ACHN (cell line): ENCODE data around the gene FUBP3.
A peak's percentile ranks its signal among the peaks of the same experiment; 100 is the strongest.
"Not testable (repeated sequence)": the region's sequence is repeated elsewhere in the genome, so short reads cannot be mapped to it uniquely, and the experiment has no call there.

Experiments
- DNase-seq: peaks from one replicate; pipeline ENCODE4 v3.0.0-alpha.2; 2015
- in situ Hi-C: cut with HindIII; loops from 2 replicates; pipeline ENCODE4 v1.10.0; 2017; ENCODE audit warnings: low sequenced_read_pairs, low pct_ligation_motif_present, low pct_unique_long_range_greater_than_20kb

The FUBP3 gene

GRCh38 chr9:130554606-130555005, 24.8 kb upstream of the FUBP3 start:
- DNase-seq = no peak
- in situ Hi-C loops = no loop called here

- in situ Hi-C loops = no loop called here
- no peak for DNase-seq
Observed at GRCh38 chr9:130555061-130555460, 24.3 kb upstream of the FUBP3 start.

DNA sequence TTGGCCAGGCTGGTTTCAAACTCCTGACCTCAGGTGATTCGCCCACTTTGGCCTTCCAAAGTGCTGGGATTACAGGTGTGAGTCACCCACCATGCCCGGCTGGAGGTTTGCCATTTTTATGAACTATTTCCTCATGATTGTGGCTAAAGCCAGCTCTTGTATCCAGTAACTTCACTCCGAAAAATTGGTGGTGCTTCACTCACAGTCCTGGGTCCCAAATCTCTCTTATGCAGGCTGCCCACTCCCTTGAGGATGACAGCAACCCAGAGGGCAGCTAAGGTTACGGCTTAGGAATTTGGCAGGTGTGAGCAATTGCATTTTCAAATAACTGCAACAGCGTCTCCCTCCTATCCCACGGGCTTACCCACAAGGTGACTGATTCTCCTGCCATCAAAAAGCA, 23.4 kb upstream of the FUBP3 start:
- in situ Hi-C loops = no loop called here
- DNase-seq = peak; percentile 46

GRCh38 chr9:130556396-130557076, 22.8 kb upstream of the FUBP3 start:
- in situ Hi-C loops = no loop called here
- DNase-seq = no peak

DNA sequence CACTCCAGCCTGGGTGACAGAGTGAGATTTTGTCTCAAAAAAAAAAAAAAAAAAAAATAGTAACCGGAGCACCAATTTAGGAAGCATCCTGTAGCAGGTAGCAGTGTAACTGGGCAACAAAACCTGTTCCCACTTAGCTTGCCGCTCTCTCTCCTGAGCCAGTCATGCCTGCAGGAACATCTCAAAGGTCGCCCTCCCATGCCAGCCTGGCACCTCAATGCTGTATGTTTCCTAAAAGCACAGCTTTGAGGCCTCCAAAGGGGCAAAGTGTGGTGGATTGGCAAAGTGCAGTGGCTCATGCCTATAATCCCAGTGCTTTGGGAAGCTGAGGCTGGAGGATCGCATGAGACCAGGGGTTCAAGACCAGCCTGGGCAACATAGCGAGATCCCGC, 22.3 kb upstream of the FUBP3 start:
- DNase-seq = no peak
- in situ Hi-C loops = no loop called here

GRCh38 chr9:130561056-130561455, 18.3 kb upstream of the FUBP3 start:
- DNase-seq = no peak
- in situ Hi-C loops = no loop called here

- DNase-seq, in situ Hi-C loops: not testable (repeated sequence)
Observed at GRCh38 chr9:130562525-130562924, 16.9 kb upstream of the FUBP3 start.

- no peak for DNase-seq
- in situ Hi-C loops = no loop called here
Observed at GRCh38 chr9:130563797-130564196, 15.6 kb upstream of the FUBP3 start.

DNA sequence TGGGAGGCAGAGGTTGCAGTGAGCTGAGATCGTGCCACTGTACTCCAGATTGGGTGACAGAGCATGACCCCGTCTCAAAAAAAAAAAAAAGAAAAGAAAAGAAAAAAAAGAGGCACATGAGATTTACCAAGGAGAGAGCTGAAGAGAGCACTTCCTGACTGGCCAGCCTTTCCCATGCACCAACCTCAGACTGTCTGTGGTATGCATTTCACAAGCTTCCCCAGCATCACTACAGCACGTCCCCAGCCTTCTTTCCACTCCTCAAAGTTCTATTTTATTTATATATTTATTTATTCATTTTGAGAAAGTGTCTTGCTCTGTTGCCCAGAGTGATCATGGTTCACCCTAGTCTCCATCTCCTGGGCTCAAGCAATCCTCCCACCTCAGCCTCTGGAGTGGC, 13.6 kb upstream of the FUBP3 start:
- no peak for DNase-seq
- in situ Hi-C loops = no loop called here

DNA sequence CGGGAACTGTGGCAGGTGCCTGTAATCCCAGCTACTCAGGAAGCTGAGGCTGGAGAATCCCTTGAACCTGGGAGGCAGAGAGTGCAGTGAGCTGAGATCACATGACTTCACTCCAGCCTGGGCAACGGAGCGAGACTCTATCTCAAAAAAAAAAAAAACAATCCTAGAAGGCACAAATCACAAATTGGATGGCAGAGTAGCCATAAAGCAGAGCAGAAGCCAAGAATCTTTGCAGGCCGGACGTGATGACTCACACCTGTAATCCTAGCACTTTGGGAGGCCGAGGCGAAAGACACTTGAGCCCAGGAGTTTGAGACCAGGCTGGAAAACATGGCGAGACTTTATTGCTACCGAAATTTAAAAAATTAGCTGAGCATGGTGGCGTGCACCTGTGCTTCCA, 9.2 kb upstream of the FUBP3 start:
- in situ Hi-C loops = no loop called here
- peak; percentile 55 for DNase-seq

- in situ Hi-C loops = no loop called here
- no peak for DNase-seq
Observed at GRCh38 chr9:130575514-130575913, 3.9 kb upstream of the FUBP3 start.

GRCh38 chr9:130576176-130576575, 3.2 kb upstream of the FUBP3 start:
- in situ Hi-C loops = no loop called here
- DNase-seq = no peak

GRCh38 chr9:130579738-130580463, 524 bp downstream of the FUBP3 start:
- in situ Hi-C loops = no loop called here
- DNase-seq = peak; percentile 7

DNA sequence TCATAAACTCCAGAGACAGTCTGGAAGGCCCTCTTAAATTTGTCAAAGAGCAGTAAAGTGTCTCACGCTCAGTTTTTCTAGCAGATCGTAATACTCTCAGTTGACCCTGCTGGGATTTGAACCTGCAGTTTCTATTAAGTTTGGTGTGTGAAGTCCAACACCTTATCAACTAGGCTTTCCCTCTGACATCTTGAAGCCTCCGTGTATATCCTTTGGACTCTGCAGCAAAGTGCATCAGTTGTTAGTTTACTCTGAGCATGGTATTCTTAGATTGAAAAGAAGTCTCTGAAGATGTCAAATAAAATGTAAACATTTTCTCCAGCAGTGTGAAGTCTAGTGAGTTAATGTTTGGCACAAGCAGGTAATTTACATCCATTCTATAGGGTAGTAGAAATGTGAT, 2.4 kb downstream of the FUBP3 start:
- in situ Hi-C loops = no loop called here
- no peak for DNase-seq

GRCh38 chr9:130583271-130583670, 3.9 kb downstream of the FUBP3 start:
- in situ Hi-C loops = no loop called here
- DNase-seq = no peak

GRCh38 chr9:130587921-130588320, 8.5 kb downstream of the FUBP3 start:
- in situ Hi-C loops = no loop called here

GRCh38 chr9:130588416-130588815, 9.0 kb downstream of the FUBP3 start:
- in situ Hi-C loops = no loop called here
- DNase-seq = no peak

More at GRCh38 chr9:130587921-130588320, 8.5 kb downstream of the FUBP3 start:
- no peak for DNase-seq

- in situ Hi-C loops = no loop called here
- DNase-seq = no peak
Observed at GRCh38 chr9:130589754-130590153, 10.4 kb downstream of the FUBP3 start.

DNA sequence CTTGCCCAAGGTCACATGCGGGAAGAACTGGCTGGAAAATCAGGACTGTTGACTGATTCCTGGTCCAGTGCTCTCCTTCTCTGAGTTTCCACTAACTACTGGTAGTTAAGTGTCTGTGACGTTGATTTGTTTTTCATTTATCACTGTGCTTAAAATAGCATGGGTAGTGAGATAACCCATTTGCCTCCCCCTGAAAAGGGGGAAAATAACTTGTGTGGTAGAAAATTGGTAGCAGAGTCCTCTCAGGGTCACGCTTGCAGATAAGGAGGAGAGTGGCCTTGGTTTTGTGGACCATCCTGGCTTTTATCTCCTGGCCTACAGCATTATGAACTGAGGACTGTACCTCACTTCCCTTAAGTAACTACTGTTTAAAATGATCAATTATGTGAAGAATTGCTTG, 10.9 kb downstream of the FUBP3 start:
- in situ Hi-C loops = no loop called here
- DNase-seq = no peak

DNA sequence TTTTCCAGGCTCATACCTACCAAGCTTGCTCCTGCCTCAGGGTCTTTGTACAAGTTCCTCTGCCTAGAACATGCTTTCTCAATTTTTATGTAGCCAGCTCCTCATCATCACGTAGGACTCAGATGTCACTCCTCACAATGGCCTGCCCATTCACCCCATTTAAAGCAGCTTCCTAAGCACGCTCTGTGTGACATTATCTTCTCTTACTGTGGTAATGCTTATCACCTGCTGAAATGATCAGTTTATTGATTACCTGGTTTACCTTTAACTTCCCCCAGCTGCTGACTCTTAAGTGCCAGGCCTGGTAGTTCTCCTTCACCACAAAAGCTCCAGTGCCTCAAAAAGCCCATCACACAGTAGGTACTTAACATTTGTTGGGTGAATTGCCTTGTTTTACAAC, 13.6 kb downstream of the FUBP3 start:
- no peak for DNase-seq
- in situ Hi-C loops = no loop called here
